Liver (tissue), 9 donors: ENCODE measurements around the gene RSRC1. TPM values are rescaled to one million over a fixed set of nuclear protein-coding genes. Genes with fewer than 3 reads are reported as not detected.

Experiments
- DNase-seq: peaks from one replicate; pipeline ENCODE4 v3.0.0-alpha.2; 2017; ENCODE audit warnings: low spot score
- H3K27ac ChIP-seq, 2 donors: one replicate each; pipeline ENCODE4 v1.7.0; 2013; ENCODE audit warnings: inconsistent platforms in 2 of 2, low read length in 2 of 2, control low read depth in 1 of 2, low read depth in 1 of 2, mild to moderate bottlenecking in 1 of 2
- H3K27me3 ChIP-seq, 4 donors: one replicate each; pipeline versions ENCODE4 v1.6.1 to v1.7.0; 2013; ENCODE audit warnings: low read length in 3 of 4, inconsistent platforms in 1 of 4, mild to moderate bottlenecking in 1 of 4, moderate library complexity in 1 of 4; ENCODE audit not compliant: control insufficient read depth in 4 of 4, insufficient read depth in 4 of 4
- H3K36me3 ChIP-seq, 4 donors: one replicate each; pipeline versions ENCODE4 v1.6.1 to v1.7.0; 2013; ENCODE audit warnings: low read length in 3 of 4, mild to moderate bottlenecking in 3 of 4, low read depth in 1 of 4, moderate library complexity in 1 of 4; ENCODE audit not compliant: control insufficient read depth in 4 of 4, insufficient read depth in 3 of 4
- H3K4me1 ChIP-seq, 4 donors: one replicate each; pipeline versions ENCODE4 v1.6.1 to v1.7.0; 2013; ENCODE audit warnings: low read length in 3 of 4, mild to moderate bottlenecking in 3 of 4, moderate library complexity in 1 of 4; ENCODE audit not compliant: control insufficient read depth in 4 of 4, insufficient read depth in 4 of 4
- H3K4me3 ChIP-seq, 3 donors: one replicate each; pipeline versions ENCODE4 v1.6.1 to v1.7.0; 2013; ENCODE audit warnings: low read length in 3 of 3, control low read depth in 1 of 3, low read depth in 1 of 3, mild to moderate bottlenecking in 1 of 3
- H3K9ac ChIP-seq, 2 donors: one replicate each; pipeline ENCODE4 v1.7.0; 2013; ENCODE audit warnings: low read length in 2 of 2, mild to moderate bottlenecking in 2 of 2, moderate library complexity in 2 of 2, control low read depth in 1 of 2, low read depth in 1 of 2
- H3K9me3 ChIP-seq, 4 donors: one replicate each; pipeline versions ENCODE4 v1.6.1 to v1.7.0; 2013; ENCODE audit warnings: low read length in 3 of 4; ENCODE audit not compliant: control insufficient read depth in 4 of 4
- ATF3 ChIP-seq: IDR thresholded peaks from 2 replicates; pipeline ENCODE4 v1.6.1; 2016; ENCODE audit warnings: antibody characterized with exemption
- CTCF ChIP-seq: fragments of 150-350 bp; IDR thresholded peaks from 2 replicates; pipeline ENCODE4 v1.5.1; 2017; ENCODE audit warnings: improper control_type of control experiment, low read depth, low read length; ENCODE audit not compliant: missing input control
- EGR1 ChIP-seq, 2 donors: IDR thresholded peaks; 2 replicates each; pipeline ENCODE4 v1.6.1; 2016 to 2018; ENCODE audit warnings: antibody characterized with exemption in 2 of 2, low read depth in 2 of 2
- FOXA1 ChIP-seq: IDR thresholded peaks from 2 replicates; pipeline ENCODE4 v1.6.1; 2016; ENCODE audit warnings: antibody characterized with exemption
- FOXA2 ChIP-seq: IDR thresholded peaks from 2 replicates; pipeline ENCODE4 v1.6.1; 2016; ENCODE audit warnings: antibody characterized with exemption
- GABPA ChIP-seq, 2 donors: IDR thresholded peaks in 1 of 2; conservative IDR thresholded peaks in 1 of 2; 2 replicates each; pipeline ENCODE4 v1.6.1; 2016; ENCODE audit warnings: antibody characterized with exemption in 2 of 2, mild to moderate bottlenecking in 1 of 2, moderate library complexity in 1 of 2
- HNF4A ChIP-seq, 2 donors: conservative IDR thresholded peaks; 2 replicates each; pipeline ENCODE4 v1.6.1; 2016; ENCODE audit warnings: antibody characterized with exemption in 2 of 2, mild to moderate bottlenecking in 2 of 2
- HNF4G ChIP-seq: IDR thresholded peaks from 2 replicates; pipeline ENCODE4 v1.6.1; 2016; ENCODE audit warnings: antibody characterized with exemption
- MAX ChIP-seq: IDR thresholded peaks from 2 replicates; pipeline ENCODE4 v1.6.1; 2016; ENCODE audit warnings: antibody characterized with exemption
- NR2F2 ChIP-seq: IDR thresholded peaks from 2 replicates; pipeline ENCODE4 v1.6.1; 2016; ENCODE audit warnings: antibody characterized with exemption
- RAD21 ChIP-seq, 2 donors: IDR thresholded peaks; 2 replicates each; pipeline ENCODE4 v1.6.1; 2016; ENCODE audit warnings: antibody characterized with exemption in 2 of 2, mild to moderate bottlenecking in 2 of 2
- REST ChIP-seq: IDR thresholded peaks from 2 replicates; pipeline ENCODE4 v1.6.1; 2016; ENCODE audit warnings: antibody characterized with exemption, mild to moderate bottlenecking
- RXRA ChIP-seq, 2 donors: IDR thresholded peaks; 2 replicates each; pipeline ENCODE4 v1.6.1; 2017 to 2018; ENCODE audit warnings: antibody characterized with exemption in 2 of 2, mild to moderate bottlenecking in 1 of 2
- SP1 ChIP-seq: IDR thresholded peaks from 2 replicates; pipeline ENCODE4 v1.6.1; 2018; ENCODE audit warnings: antibody characterized with exemption, mild to moderate bottlenecking
- TAF1 ChIP-seq: conservative IDR thresholded peaks from 2 replicates; pipeline ENCODE4 v1.6.1; 2016; ENCODE audit warnings: antibody characterized with exemption, mild to moderate bottlenecking
- YY1 ChIP-seq: IDR thresholded peaks from 2 replicates; pipeline ENCODE4 v1.6.1; 2016; ENCODE audit warnings: antibody characterized with exemption, mild to moderate bottlenecking
- ZBTB33 ChIP-seq: IDR thresholded peaks from 2 replicates; pipeline ENCODE4 v1.6.1; 2016; ENCODE audit warnings: antibody characterized with exemption
- polyA plus RNA-seq, 2 donors: library from polyadenylated mRNA; stranded (reverse) in 1 of 2; unstranded in 1 of 2; fragments of 200-250 nt in 1 of 2; fragments of >200 nt in 1 of 2; fragmentation: Nextera tagmentation in 1 of 2; extraction: Ambion mirVana in 1 of 2; gene quantifications; one replicate each; pipeline versions ENCODE4 v1.2.1 to v1.2.3, GENCODE V29; 2013 to 2015
- total RNA-seq, 2 donors: library from RNA; depleted of rRNA; stranded (reverse); fragments of >200 nt; gene quantifications; one replicate each; pipeline ENCODE4 v1.2.3, GENCODE V29; 2014
- donor health status: healthy.
- donor health status: healthy.
- donor health status: healthy.
- donor health status: healthy.
- donor health status: healthy.

RSRC1 gene
- total and polyA plus RNA-seq, 4 donors = 7.2 to 30.3 (median 20.7) TPM

GRCh38 chr3:158084651-158085050 is 25.2 kb upstream of the RSRC1 start:
- TF ChIP-seq NR2F2 (no peak), RXRA (IDR thresholded peaks at IDR 0.05) (no peak), ATF3 (no peak), MAX (no peak), HNF4A (conservative IDR thresholded peaks at IDR 0.05) (no peak), RAD21 (IDR thresholded peaks at IDR 0.05) (no peak), TAF1 (no peak), GABPA (IDR thresholded peaks at IDR 0.05 in 1 of 2, conservative IDR thresholded peaks at IDR 0.05 in 1 of 2) (no peak), REST (no peak), EGR1 (IDR thresholded peaks at IDR 0.05; ENCODE audit: low read depth in 2 of 2) (no peak), FOXA2 (no peak), SP1 (no peak), YY1 (no peak), FOXA1 (no peak)
- Histone ChIP-seq H3K9me3 (peaks cover 0 to 3% (median 0%) of the 10 kb centered on the region in 4 donors), H3K27ac (no peak overlapping the region), H3K4me3 (no peak overlapping the region), H3K4me1 (no peaks in the 10 kb centered on the region), H3K9ac (no peak overlapping the region), H3K36me3 (no peaks in the 10 kb centered on the region), H3K27me3 (peaks cover 0 to 8% (median 1%) of the 10 kb centered on the region in 4 donors)
- no peak for DNase-seq

- Histone ChIP-seq H3K4me3 (no peak overlapping the region), H3K9me3 (peaks cover 0 to 3% (median 0%) of the 10 kb centered on the region in 4 donors), H3K27me3 (peaks cover 0 to 8% (median 1%) of the 10 kb centered on the region in 4 donors), H3K27ac (no peak overlapping the region), H3K36me3 (no peaks in the 10 kb centered on the region), H3K4me1 (no peaks in the 10 kb centered on the region), H3K9ac (no peak overlapping the region)
- no peak for TF ChIP-seq TAF1
- no peak for TF ChIP-seq RXRA (IDR thresholded peaks at IDR 0.05)
- no peak for TF ChIP-seq CTCF
- no peak for TF ChIP-seq FOXA2
- no peak for TF ChIP-seq HNF4G
- no peak for TF ChIP-seq FOXA1
- no peak for TF ChIP-seq ZBTB33
- no peak for TF ChIP-seq SP1
- no peak for TF ChIP-seq ATF3
- TF ChIP-seq NR2F2 = no peak
- DNase-seq = no peak
Observed at GRCh38 chr3:158085358-158085757, 24.5 kb upstream of the RSRC1 start.
